ENCODE measurements around the gene DCT.

DNA sequence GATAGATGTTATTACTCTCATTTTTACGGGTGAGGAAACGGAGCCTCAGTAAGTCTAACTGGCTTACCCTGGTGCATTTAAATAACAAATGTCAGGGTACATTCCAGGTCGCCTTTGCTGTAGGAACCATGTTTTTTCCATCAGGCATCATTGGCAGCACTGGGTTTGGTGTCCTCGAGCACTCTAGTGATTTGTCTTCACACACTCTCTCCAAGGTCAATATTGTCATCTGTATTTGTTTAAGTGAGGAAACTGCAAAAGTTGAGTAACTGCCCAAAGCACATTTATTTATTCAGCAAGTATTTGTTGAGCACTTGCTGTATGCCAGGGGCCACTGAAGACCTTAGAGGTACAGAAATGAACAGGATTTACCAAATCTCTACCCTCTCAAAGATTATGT lies 78.6 kb downstream of the DCT start:
- TF ChIP-seq, protein P1, sequence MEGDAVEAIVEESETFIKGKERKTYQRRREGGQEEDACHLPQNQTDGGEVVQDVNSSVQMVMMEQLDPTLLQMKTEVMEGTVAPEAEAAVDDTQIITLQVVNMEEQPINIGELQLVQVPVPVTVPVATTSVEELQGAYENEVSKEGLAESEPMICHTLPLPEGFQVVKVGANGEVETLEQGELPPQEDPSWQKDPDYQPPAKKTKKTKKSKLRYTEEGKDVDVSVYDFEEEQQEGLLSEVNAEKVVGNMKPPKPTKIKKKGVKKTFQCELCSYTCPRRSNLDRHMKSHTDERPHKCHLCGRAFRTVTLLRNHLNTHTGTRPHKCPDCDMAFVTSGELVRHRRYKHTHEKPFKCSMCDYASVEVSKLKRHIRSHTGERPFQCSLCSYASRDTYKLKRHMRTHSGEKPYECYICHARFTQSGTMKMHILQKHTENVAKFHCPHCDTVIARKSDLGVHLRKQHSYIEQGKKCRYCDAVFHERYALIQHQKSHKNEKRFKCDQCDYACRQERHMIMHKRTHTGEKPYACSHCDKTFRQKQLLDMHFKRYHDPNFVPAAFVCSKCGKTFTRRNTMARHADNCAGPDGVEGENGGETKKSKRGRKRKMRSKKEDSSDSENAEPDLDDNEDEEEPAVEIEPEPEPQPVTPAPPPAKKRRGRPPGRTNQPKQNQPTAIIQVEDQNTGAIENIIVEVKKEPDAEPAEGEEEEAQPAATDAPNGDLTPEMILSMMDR (IDR thresholded peaks at IDR 0.05): no peak
- TF ChIP-seq POLR2A (IDR thresholded peaks at IDR 0.05) (no peak), POLR2AphosphoS5 (IDR thresholded peaks at IDR 0.05) (no peak), EP300 (IDR thresholded peaks at IDR 0.05) (no peak)
